Astrocyte (in vitro differentiated cells and primary cell): ENCODE measurements around the gene PDGFD. TPM values are rescaled to one million over a fixed set of nuclear protein-coding genes. Genes with fewer than 3 reads are reported as not detected.
A peak's percentile ranks its signal among the peaks of the same experiment; 100 is the strongest.

Experiments
- DNase-seq: peaks from one replicate; pipeline ENCODE4 v3.0.0-alpha.2; 2010; ENCODE audit warnings: low read depth
- FAIRE-seq: peaks from 2 replicates; lab custom pipeline; 2011; peaks lifted over from hg19 to GRCh38; lab: Jason Lieb, UNC
- H2AFZ ChIP-seq: 2 replicates; pipeline ENCODE4 v1.6.0; 2012; ENCODE audit warnings: low read depth, low read length, inconsistent platforms
- H3K27ac ChIP-seq: 2 replicates; pipeline ENCODE4 v1.5.1; 2011; ENCODE audit warnings: low read depth, low read length, inconsistent platforms
- H3K27me3 ChIP-seq: 2 replicates; pipeline ENCODE4 v1.6.0; 2011; ENCODE audit warnings: low read length, inconsistent platforms; ENCODE audit not compliant: insufficient read depth
- H3K36me3 ChIP-seq: 2 replicates; pipeline ENCODE4 v1.5.1; 2011; ENCODE audit warnings: low read length, inconsistent platforms; ENCODE audit not compliant: insufficient read depth
- H3K4me1 ChIP-seq: 2 replicates; pipeline ENCODE4 v1.5.1; 2011; ENCODE audit warnings: low read length, inconsistent platforms; ENCODE audit not compliant: insufficient read depth
- H3K4me2 ChIP-seq: 2 replicates; pipeline ENCODE4 v1.6.0; 2012; ENCODE audit warnings: low read length, inconsistent platforms
- H3K4me3 ChIP-seq: 2 replicates; pipeline ENCODE4 v1.5.1; 2011; ENCODE audit warnings: low read depth, mild to moderate bottlenecking, low read length, inconsistent platforms; ENCODE audit not compliant: insufficient read depth
- H3K79me2 ChIP-seq: 2 replicates; pipeline ENCODE4 v1.6.0; 2012; ENCODE audit warnings: mild to moderate bottlenecking, low read length, inconsistent platforms; ENCODE audit not compliant: insufficient read depth
- H3K9ac ChIP-seq: 2 replicates; pipeline ENCODE4 v1.6.0; 2012; ENCODE audit warnings: mild to moderate bottlenecking, low read length, inconsistent platforms
- H3K9me3 ChIP-seq: 2 replicates; pipeline ENCODE4 v1.5.1; 2012; ENCODE audit warnings: low read depth, mild to moderate bottlenecking, low read length, inconsistent platforms; ENCODE audit not compliant: insufficient read depth
- H4K20me1 ChIP-seq: 2 replicates; pipeline ENCODE4 v1.6.0; 2012; ENCODE audit warnings: low read length, inconsistent platforms; ENCODE audit not compliant: insufficient read depth
- H3K27ac Mint-ChIP-seq: one replicate; pipeline ENCODE4 v1.8.0; 2021; ENCODE audit warnings: mild to moderate bottlenecking, mixed read lengths; ENCODE audit not compliant: unreplicated experiment
- H3K27me3 Mint-ChIP-seq: one replicate; pipeline ENCODE4 v1.8.0; 2021; ENCODE audit warnings: low read depth, mixed read lengths; ENCODE audit not compliant: unreplicated experiment
- H3K36me3 Mint-ChIP-seq: one replicate; pipeline ENCODE4 v1.8.0; 2021; ENCODE audit warnings: low read depth, mixed read lengths; ENCODE audit not compliant: unreplicated experiment
- H3K4me1 Mint-ChIP-seq: one replicate; pipeline ENCODE4 v1.8.0; 2021; ENCODE audit warnings: low read depth, mixed read lengths; ENCODE audit not compliant: unreplicated experiment
- H3K4me3 Mint-ChIP-seq: one replicate; pipeline ENCODE4 v1.8.0; 2021; ENCODE audit warnings: mild to moderate bottlenecking, moderate library complexity, mixed read lengths; ENCODE audit not compliant: unreplicated experiment
- H3K9me3 Mint-ChIP-seq: one replicate; pipeline ENCODE4 v1.8.0; 2021; ENCODE audit warnings: mild to moderate bottlenecking, mixed read lengths; ENCODE audit not compliant: unreplicated experiment
- CTCF ChIP-seq: IDR thresholded peaks from 2 replicates; pipeline ENCODE4 v1.5.1; 2011; ENCODE audit warnings: low read depth, mild to moderate bottlenecking, inconsistent platforms, low read length, moderate library complexity; ENCODE audit not compliant: insufficient read depth
- EZH2 ChIP-seq: IDR thresholded peaks from 2 replicates; pipeline ENCODE4 v1.6.1; 2012; ENCODE audit warnings: mild to moderate bottlenecking, low read length, inconsistent platforms; ENCODE audit not compliant: insufficient read depth
- total RNA-seq: library from RNA; stranded (reverse); gene quantifications from 2 replicates; pipeline ENCODE4 v1.2.1, GENCODE V29; 2021

PDGFD gene
- total RNA-seq, 1 donor from 2014 or later = 2.6 TPM

DNA sequence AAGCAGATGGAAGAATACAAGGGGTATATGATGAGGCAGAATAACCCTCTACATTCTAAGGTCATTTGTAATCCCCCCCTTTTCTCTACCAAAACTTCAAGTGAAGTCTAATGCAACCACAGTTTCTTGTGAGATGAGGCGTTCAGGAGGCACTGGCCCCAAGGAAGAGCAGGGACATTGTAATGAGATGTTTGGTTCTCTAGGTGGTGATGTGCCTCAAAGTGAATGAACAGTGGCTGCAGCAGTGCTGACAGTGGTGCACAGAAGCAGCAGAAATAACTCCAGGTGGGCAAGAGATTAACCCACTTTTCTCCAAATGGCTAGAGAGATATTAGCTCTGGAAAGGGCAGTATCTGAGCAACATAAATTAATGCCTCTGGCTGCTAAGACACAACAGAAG lies 33.8 kb downstream of the PDGFD start:
- peaks cover 15% of the 10 kb centered on the region for H3K4me1 Mint-ChIP-seq
- H3K27ac Mint-ChIP-seq = no peak overlapping the region
- DNase-seq (no peak), FAIRE-seq (no peak)
- Histone ChIP-seq H2AFZ (no peak overlapping the region), H4K20me1 (no peaks in the 10 kb centered on the region), H3K9ac (no peak overlapping the region), H3K79me2 (no peaks in the 10 kb centered on the region), H3K4me2 (no peak overlapping the region), H3K4me1 (peaks cover 5% of the 10 kb centered on the region), H3K9me3 (no peaks in the 10 kb centered on the region), H3K27me3 (no peaks in the 10 kb centered on the region), H3K27ac (no peak overlapping the region), H3K4me3 (no peak overlapping the region), H3K36me3 (no peaks in the 10 kb centered on the region)
- no peak overlapping the region for H3K4me3 Mint-ChIP-seq
- H3K27me3 Mint-ChIP-seq = peaks cover 2% of the 10 kb centered on the region
- H3K36me3 Mint-ChIP-seq = no peaks in the 10 kb centered on the region
- TF ChIP-seq EZH2 = no peak
- TF ChIP-seq CTCF = no peak
- no peaks in the 10 kb centered on the region for H3K9me3 Mint-ChIP-seq

DNA sequence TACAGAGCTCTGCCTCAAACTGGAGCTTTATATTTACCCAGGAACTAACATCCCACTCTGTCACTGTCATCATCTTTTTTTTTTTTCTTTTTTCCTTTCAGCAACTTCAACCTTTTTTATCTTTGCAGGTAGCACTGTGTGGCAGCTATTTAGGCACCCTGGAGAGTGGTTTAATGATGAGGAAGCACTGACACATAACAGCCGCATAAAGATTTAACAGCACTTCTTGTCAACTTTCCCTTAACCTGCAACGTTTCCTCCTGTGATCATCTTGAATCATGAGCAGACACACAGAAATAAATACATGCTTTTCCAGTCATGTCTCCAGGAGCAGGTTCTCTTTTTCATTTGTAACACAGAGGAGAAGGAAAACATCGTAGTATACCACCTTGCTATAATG lies 34.8 kb downstream of the PDGFD start:
- no peak overlapping the region for H3K27ac Mint-ChIP-seq
- Histone ChIP-seq H3K36me3 (no peaks in the 10 kb centered on the region), H3K9me3 (no peaks in the 10 kb centered on the region), H4K20me1 (no peaks in the 10 kb centered on the region), H3K4me3 (no peak overlapping the region), H3K4me1 (no peaks in the 10 kb centered on the region), H3K27me3 (no peaks in the 10 kb centered on the region), H3K27ac (no peak overlapping the region), H2AFZ (no peak overlapping the region), H3K4me2 (no peak overlapping the region), H3K79me2 (no peaks in the 10 kb centered on the region), H3K9ac (no peak overlapping the region)
- no peaks in the 10 kb centered on the region for H3K9me3 Mint-ChIP-seq
- H3K36me3 Mint-ChIP-seq = no peaks in the 10 kb centered on the region
- peaks cover 7% of the 10 kb centered on the region for H3K4me1 Mint-ChIP-seq
- DNase-seq (no peak), FAIRE-seq (no peak)
- H3K4me3 Mint-ChIP-seq = no peak overlapping the region
- peaks cover 2% of the 10 kb centered on the region for H3K27me3 Mint-ChIP-seq
- TF ChIP-seq CTCF = no peak
- TF ChIP-seq EZH2 = no peak

DNA sequence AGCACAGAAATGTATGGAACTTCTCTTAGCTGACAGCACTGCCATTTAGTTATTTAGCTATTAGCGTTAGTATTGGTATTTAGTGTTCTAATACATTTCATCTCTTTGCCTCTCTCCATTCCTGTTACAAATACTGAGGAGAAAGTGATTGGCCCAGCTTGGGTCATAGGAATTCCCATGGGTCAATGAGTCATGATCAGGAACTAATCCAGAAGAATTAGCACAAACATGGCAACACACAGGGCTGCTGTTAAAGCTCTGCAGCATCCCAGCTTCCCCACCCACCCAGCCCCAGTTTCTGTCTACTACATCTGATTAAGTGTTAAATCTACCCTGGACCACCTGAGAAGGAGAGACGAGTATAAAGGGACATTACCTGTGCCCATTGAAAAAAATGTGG lies 36.1 kb downstream of the PDGFD start:
- peak; percentile 25 for DNase-seq
- Mint-ChIP-seq H3K4me1 (peaks cover 7% of the 10 kb centered on the region), H3K4me3 (no peak overlapping the region), H3K27ac (no peak overlapping the region), H3K9me3 (no peaks in the 10 kb centered on the region), H3K36me3 (no peaks in the 10 kb centered on the region), H3K27me3 (peaks cover 2% of the 10 kb centered on the region)
- H3K4me1 ChIP-seq = no peaks in the 10 kb centered on the region
- H4K20me1 ChIP-seq = no peaks in the 10 kb centered on the region
- H2AFZ ChIP-seq = no peak overlapping the region
- no peak overlapping the region for H3K27ac ChIP-seq
- no peak overlapping the region for H3K9ac ChIP-seq
- H3K79me2 ChIP-seq = no peaks in the 10 kb centered on the region
- no peak for TF ChIP-seq EZH2
- TF ChIP-seq CTCF = no peak
- no peaks in the 10 kb centered on the region for H3K27me3 ChIP-seq
- H3K4me3 ChIP-seq = no peak overlapping the region
- H3K36me3 ChIP-seq = no peaks in the 10 kb centered on the region
- FAIRE-seq = no peak
- no peak overlapping the region for H3K4me2 ChIP-seq
- H3K9me3 ChIP-seq = no peaks in the 10 kb centered on the region
